Nephron (organoid): ENCODE results near the gene ZNF606.

Source experiments
- H3K27ac Mint-ChIP-seq, 3 experiments: 2 replicates each; pipeline ENCODE4 v1.8.0; 2020; ENCODE audit warnings: mixed read lengths in 3 of 3, mild to moderate bottlenecking in 2 of 3, moderate library complexity in 1 of 3
- H3K27me3 Mint-ChIP-seq: 2 replicates; pipeline ENCODE4 v1.8.0; 2021; ENCODE audit warnings: low read depth, mild to moderate bottlenecking, moderate library complexity, mixed read lengths
- H3K36me3 Mint-ChIP-seq: 2 replicates; pipeline ENCODE4 v1.8.0; 2020; ENCODE audit warnings: low read depth, mixed read lengths
- H3K4me1 Mint-ChIP-seq: 2 replicates; pipeline ENCODE4 v1.8.0; 2020; ENCODE audit warnings: mixed read lengths
- H3K4me3 Mint-ChIP-seq, 3 experiments: 2 replicates each; pipeline ENCODE4 v1.8.0; 2020; ENCODE audit warnings: mild to moderate bottlenecking in 3 of 3, mixed read lengths in 3 of 3, moderate library complexity in 2 of 3
- H3K9me3 Mint-ChIP-seq: 2 replicates; pipeline ENCODE4 v1.8.0; 2020; ENCODE audit warnings: mixed read lengths
- CTCF ChIP-seq, 3 experiments: fragments of 200-600 bp; sonication (generic); IDR thresholded peaks; one replicate each; pipeline ENCODE4 v1.5.0; 2021; ENCODE audit warnings: antibody characterized with exemption in 3 of 3; ENCODE audit not compliant: unreplicated experiment in 3 of 3

The ZNF606 gene

GRCh38 chr19:57992841-57993240 is 9.8 kb downstream of the ZNF606 start:
- Mint-ChIP-seq H3K4me1 (no peaks in the 10 kb centered on the region), H3K4me3 (no peak overlapping the region), H3K9me3 (peaks cover 86% of the 10 kb centered on the region), H3K27me3 (peaks cover 4% of the 10 kb centered on the region), H3K36me3 (peaks cover 100% of the 10 kb centered on the region), H3K27ac (no peak overlapping the region)
- no peak for TF ChIP-seq CTCF (IDR thresholded peaks at IDR 0.05; ENCODE audit: unreplicated experiment in 3 of 3)

DNA sequence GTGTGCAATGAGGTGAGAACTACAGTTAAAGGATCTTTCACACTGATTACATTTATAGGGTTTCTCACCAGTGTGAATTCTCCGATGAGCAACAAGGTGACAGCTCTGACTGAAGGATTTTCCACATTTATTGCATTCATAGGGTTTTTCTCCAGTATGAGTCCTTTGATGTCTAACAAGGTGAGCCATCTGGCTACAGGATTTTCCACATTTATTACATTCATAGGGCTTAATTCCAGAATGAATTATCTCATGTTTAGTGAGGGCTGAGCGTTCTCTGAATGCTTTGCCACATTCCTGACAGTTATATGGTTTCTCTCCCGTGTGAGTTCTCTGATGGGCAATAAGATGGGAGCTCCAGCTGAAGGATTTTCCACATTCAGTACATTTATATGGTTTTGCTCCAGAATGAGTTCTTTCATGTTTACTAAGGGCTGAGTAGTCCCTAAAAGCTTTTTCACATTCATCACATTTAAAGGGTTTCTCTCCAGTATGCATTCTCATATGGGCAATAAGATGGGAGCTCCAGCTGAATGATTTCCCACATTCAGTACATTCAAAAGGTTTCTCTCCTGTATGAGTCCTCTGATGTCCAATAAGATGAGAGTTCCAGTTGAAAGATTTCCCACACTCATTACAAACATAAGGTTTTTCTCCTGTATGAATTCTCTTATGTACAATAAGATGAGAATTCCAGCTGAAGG is 23.9 kb downstream of the ZNF606 start:
- H3K36me3 Mint-ChIP-seq, result peaks cover 100% of the 10 kb centered on the region

DNA sequence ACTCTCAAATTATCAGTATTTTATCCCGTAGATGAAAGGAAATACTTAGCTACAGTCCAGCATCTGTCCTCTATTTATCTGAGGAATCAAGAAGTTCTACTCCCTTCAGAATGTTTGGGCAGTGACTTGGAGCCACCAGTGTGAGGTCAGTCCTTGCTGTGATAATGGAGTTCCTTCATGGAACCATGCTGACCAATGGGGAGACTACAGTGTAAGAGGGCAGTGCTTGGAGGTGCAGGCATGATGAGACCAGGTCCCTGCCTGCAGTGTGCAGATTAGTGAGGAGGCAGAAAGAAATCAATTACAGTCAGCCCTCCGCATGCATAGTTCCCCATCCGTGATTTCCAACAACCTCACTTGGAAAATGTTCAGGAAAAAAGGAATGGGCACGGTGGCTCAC is 28.2 kb downstream of the ZNF606 start, which contains the start of gene C19orf18:
TSS of gene C19orf18 (minus strand) at position 101 of the 400 bp plus-strand sequence. CDS start 102 bp downstream, outside the sequence.
- Mint-ChIP-seq H3K4me1 (no peaks in the 10 kb centered on the region), H3K4me3 (no peak within 1 kb of the TSS), H3K27me3 (no peaks in the 10 kb centered on the region), H3K27ac (no peak within 1 kb of the TSS), H3K9me3 (peaks cover 89% of the 10 kb centered on the region), H3K36me3 (peaks cover 94% of the 10 kb centered on the region)
- TF ChIP-seq CTCF (IDR thresholded peaks at IDR 0.05; ENCODE audit: unreplicated experiment in 3 of 3), result no peak

More for the DNA sequence above, 23.9 kb downstream of the ZNF606 start:
- Mint-ChIP-seq H3K27me3 (peaks cover 5% of the 10 kb centered on the region), H3K4me1 (no peaks in the 10 kb centered on the region), H3K4me3 (no peak overlapping the region), H3K9me3 (peaks cover 97% of the 10 kb centered on the region), H3K27ac (no peak overlapping the region)
- TF ChIP-seq CTCF (IDR thresholded peaks at IDR 0.05; ENCODE audit: unreplicated experiment in 3 of 3), result no peak

DNA sequence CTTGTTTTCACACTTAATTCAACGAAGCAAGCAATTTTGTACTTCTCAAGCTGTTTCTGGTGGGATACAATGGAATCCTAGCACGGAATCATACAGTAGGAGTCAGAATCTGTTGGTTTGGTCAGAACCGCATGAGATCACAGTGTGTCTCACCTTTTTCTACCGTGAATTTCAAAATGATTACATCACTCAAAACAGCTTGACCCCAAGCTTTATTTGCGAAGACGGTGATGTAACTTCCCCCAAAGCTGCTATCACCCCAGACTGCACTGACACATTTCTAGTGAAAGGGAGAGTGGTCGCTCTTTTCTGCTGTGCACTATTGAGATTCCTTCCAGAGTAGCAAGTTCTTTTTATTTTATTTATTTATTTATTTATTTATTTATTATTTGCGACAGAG is 37.9 kb downstream of the ZNF606 start:
- Mint-ChIP-seq H3K4me1 (no peaks in the 10 kb centered on the region), H3K36me3 (peaks cover 48% of the 10 kb centered on the region), H3K27me3 (no peaks in the 10 kb centered on the region), H3K4me3 (no peak overlapping the region), H3K9me3 (peaks cover 52% of the 10 kb centered on the region), H3K27ac (no peak overlapping the region)
- no peak for TF ChIP-seq CTCF (IDR thresholded peaks at IDR 0.05; ENCODE audit: unreplicated experiment in 3 of 3)

DNA sequence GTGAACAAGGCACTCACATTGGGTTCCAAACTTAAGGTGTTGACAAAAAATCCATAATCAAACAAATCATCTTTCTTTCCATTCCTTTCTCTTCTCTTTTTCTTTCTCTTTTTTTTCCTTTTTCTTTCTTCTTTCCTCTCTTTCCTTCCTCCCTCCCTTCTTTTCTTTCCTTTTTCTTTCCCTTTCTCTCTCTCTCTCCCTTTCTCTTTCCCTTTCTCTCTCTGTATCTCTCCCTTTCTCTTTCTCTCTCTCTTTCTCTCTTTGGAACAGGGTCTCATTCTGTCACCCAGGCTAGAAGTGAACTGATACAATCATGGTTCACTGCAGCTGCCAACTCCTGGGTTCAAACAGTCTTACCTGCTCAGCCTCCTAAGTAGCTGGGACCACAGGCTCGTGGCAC is 40.8 kb downstream of the ZNF606 start:
- H3K4me3 Mint-ChIP-seq, result no peak overlapping the region
- peaks cover 49% of the 10 kb centered on the region for H3K9me3 Mint-ChIP-seq
- H3K36me3 Mint-ChIP-seq, result peaks cover 48% of the 10 kb centered on the region
- H3K4me1 Mint-ChIP-seq, result no peaks in the 10 kb centered on the region
- no peak for TF ChIP-seq CTCF (IDR thresholded peaks at IDR 0.05; ENCODE audit: unreplicated experiment in 3 of 3)
- no peaks in the 10 kb centered on the region for H3K27me3 Mint-ChIP-seq
- H3K27ac Mint-ChIP-seq, result no peak overlapping the region

DNA sequence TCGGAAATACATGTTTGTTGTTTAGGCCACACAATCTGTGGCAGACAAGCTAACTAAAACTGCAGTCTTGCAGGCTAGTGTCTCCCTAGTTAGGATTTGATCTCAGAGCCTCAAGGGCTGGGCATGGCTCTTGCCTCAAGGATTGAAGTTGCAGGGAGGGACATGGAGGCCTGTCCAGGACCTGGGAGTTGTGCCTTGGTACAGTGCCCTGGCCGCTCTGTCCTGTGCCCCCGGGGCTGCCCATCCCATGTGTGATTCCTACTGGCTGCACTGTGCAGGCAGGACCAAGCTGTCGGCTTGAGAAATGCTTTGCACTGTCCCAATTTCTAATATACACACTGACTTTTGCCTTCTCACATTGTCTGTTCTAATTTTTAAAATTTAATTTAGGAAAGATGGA is 47.6 kb downstream of the ZNF606 start:
- peaks cover 50% of the 10 kb centered on the region for H3K9me3 Mint-ChIP-seq
- no peak overlapping the region for H3K27ac Mint-ChIP-seq
- no peaks in the 10 kb centered on the region for H3K4me1 Mint-ChIP-seq
- H3K4me3 Mint-ChIP-seq, result no peak overlapping the region
- no peak for TF ChIP-seq CTCF (IDR thresholded peaks at IDR 0.05; ENCODE audit: unreplicated experiment in 3 of 3)
- peaks cover 27% of the 10 kb centered on the region for H3K36me3 Mint-ChIP-seq
- H3K27me3 Mint-ChIP-seq, result no peaks in the 10 kb centered on the region
